CD4-positive, alpha-beta T cell treated with Interleukin-15 for 4 hours (primary cell): ENCODE results near the gene FGD4.
"Not testable (repeated sequence)": the region's sequence is repeated elsewhere in the genome, so short reads cannot be mapped to it uniquely, and the experiment has no call there.

ENCODE experiments used
- DNase-seq: peaks from one replicate; pipeline ENCODE4 v3.0.0-alpha.2; 2020; ENCODE audit warnings: low spot score

FGD4 gene

DNA sequence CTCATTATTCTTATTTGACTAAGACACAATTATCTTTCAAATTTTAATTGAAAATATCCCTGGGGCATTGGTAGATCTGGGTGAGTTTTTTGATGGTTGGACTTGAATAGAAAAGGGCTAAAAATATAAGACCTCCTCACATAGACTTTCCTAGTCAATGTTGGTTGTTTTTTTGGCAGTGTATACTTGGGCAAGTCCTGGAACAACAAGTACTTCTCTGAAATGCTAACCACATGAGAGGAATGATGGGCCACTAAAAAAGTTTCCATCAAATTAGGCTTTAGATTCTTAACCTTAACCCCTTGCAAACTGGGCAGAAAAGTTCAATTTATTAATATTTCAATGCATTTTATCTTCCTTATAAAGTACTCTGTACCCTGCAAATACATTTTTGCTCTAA, 97.6 kb downstream of the FGD4 start:
- DNase-seq, result no peak

DNA sequence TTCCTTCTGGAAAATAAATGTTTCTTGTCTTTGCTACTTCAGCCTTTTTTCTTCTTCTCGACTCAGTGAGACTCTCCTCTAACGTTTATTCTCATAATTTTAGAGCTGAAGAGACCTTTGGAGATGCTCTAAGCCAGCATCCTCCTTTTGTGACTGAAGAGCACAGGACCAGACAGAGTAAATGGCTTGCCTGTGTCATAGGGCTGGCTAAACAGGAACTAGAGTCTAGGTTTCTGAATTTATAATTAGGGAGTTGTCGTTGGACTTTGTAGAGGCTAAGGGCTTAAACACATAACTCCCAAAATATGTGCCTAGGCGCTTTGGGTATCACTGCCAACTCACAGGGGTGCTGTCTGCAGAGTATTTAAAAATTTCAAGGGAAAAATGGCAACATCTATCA, 98.5 kb downstream of the FGD4 start:
- no peak for DNase-seq

DNA sequence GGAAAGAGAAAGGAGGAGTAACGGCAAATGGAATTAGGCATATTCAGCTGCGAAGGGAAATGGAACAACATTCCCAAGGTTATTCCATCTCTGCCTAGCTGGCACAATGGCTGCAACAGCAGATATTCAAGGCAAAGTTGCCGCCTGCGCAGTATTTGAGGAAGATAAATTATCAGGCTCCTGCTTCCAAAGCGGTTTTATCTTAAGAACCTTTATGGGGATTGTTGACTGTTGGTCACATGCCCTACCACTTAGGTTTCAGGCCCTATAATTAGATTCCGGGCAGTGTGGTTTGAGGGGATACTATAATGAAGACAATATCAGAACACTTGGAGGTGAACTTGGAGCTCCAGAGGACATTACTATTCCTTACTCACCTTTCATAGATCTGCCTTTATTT, 99.7 kb downstream of the FGD4 start:
- DNase-seq, result no peak

DNA sequence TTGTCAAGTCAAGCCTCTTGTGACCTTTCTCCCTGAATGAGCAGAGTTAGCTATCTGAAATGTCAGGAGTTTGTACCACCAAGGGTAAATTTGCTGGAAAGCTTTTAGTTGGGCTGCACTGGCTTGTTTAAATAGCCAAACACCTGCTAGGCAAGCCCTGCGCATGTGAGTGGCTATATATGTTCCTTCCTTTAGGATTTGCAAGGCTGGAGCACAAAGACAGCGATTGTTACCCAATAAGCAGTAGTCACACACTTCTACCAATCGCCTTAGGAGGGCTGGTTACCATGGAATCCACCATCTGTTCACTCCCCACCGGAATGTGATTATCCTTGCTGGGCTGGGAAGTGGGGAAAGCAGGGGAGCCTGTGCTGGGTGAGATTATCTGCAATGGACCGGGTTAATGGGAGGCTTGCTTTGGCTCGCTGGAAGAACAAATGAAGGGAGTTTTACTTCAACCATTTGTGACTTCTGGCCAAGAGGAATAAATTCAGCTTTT, 102.5 kb downstream of the FGD4 start:
- no peak for DNase-seq

DNA sequence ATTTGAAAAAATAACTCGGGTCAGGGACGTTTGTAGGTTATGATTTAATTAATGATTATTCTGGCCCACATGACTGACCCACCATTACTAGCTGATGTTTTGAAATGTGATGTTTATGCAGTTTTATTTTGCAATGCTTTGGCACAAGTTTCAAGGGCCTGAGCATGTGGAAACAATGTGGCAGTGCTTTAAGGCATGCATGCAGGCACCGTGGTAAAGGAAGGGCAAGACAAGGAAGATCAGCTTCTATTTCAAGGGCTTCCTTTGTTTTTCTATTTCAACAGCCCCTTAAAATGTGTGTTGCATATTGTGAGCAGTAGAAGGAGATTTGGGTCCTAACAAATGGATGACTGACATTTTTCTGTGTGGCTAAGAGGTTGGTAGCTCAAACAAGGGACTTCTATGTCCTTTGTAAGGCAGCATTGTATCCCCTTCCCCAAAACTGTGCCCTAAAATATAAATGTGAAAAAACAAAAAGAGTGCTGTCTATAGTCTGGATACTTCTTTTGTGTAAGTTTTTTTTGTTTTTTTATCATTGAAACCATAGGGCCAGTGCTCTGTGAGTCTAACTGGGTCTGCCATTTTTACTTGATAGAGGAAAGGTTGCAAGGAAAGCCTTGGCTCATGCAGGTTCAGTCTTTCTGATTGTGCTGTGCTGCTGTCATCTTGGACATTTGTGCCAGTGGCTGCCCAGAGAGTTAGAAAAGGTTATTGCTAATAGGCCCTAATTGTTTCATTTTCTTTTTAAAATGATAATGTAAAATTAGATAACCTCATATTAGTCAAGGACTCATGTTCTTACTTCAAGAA, 103.5 kb downstream of the FGD4 start:
- DNase-seq, result no peak

DNA sequence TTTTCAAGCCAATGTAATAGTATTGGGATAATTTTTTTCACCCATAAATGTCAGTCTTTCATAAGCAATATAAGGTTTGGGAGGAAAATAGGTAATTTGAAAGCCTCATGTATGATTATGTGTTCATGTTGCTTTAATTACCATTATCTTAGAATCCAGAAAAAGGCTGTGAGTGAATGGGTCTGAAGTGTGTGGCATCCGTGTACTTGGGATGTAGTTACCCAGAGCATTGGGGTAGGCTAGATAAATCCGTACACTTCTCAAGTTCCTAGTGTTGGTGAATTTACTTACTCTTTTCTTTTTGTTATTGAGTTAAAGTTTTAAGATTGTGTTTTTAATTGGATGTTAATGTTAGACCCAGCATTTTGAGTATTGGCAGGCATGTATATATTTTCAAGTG, 104.4 kb downstream of the FGD4 start:
- DNase-seq, result no peak

DNA sequence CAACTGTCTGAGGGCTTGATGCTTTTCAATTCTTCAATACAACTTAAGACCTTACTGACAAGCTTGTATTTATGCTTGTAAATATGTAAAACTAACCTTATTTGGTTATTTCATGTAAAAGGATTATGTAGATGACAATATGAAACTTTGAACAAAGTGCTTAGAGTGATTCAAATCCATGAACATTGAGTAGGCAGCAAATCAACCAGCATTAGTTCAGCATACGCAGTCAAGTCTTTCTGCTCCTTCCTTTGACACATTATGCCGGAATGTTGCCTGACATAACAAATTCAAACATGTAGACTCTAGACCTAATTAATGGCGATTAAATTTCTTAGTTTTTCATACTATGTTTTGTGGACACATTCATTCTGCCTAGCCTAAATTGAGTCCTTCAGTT, 105.2 kb downstream of the FGD4 start:
- DNase-seq, result no peak

DNA sequence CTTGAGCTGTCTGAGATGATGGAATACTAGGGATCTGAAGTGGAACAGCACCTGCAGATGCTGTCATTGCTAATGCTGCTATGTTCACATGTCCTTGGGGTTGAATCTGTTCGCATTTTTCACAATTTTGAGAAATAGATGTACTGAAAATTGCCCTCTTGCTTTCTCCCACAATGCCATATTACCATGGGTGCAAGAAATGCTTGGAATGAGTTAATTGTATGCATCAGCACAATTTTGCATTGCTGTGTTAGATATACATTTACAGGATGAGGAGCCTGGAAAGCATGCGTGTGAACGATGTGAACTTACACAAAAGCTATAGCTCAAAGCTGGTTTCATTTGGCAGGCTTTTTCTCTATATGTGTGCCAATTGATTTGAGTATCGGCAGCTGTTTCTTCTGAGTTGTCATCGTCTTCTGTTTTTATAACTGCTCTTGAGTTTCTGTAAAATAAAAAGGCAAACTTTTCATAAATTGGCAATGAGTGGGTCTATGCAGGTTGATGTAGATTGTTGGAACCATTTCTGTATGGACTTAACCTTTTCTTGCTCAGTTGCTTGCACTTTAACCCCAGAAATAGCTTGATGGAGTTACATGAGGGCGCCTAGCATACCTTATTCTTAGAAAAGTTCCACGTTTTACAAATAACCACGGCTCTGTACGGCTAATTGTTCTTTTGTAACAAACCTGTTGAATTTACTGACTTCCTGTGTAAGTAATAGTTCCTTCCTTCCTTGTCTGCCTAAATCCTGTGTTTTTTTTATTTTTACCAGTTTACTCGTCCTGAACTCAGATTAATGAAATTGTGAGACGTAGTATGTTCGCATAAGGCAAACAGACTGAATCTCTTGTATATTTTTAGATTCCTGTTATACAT, 105.9 kb downstream of the FGD4 start:
- DNase-seq, result no peak

DNA sequence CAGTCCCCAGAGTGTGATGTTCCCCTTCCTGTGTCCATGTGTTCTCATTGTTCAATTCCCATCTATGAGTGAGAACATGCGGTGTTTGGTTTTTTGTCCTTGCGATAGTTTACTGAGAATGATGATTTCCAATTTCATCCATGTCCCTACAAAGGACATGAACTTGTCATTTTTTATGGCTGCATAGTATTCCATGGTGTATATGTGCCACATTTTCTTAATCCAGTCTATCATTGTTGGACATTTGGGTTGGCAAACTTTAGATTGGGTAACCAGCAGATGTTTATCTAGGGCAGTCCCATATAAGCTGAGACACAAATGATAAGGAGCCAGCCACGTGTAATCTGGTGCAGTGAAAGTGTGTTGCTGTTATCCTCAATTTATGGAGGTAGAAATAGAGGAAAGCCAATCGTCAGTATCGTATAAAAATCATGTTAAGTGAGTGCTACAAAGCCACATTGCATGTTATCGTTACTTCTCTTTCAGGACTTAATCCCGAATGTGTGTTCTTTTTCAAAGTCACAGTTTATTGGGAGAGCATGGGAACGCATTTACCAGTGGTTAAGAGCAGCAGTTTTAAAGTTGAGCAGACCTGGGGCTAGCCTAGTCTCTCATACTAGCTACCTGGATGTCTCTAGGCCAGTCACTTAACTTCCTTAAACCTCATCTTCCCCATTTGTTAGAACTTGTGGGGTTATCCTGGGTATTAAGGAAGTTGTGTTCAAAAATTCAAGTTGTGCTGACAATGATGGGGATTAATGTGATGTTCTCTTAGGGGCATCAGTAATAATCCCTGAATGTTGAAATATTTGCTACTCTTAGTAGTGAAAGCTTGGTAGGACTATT, 108.0 kb downstream of the FGD4 start:
- DNase-seq, result not testable (repeated sequence)

DNA sequence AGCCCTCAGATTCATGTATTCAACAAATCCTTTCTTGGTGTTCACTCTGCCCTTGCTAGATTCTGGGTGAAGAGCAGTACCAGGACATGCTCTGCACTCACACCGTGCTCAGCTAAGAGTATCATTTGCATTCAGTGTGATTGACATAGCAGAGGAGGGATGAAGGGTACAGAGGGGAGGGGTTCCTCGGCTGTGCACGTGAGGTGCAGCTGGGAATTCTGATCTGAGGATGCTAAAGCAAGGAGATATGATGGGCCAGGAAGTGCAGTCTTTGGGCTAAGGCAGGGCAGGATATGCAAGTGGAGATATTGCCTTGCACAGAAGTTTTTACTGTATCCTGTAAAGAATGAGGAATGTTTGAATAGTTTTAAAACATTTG, 108.6 kb downstream of the FGD4 start:
- no peak for DNase-seq

DNA sequence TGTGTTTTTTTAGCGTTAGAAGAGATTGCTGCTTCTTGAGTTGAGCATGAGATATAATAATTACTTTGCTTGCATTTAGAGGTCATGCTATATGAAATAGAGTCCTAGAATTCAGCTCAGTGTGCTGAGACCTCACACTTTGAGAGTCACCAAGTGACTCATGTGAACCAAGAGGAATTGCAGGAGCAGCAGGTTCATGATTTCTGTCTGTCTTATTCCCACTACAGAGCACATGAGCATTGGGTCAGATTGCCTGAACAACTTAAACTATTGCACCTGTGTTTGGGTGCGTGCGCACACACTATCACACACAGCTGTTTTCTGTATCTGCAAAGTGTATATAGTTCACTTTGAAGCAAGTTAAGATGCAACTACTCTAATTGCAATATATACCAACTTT, 109.3 kb downstream of the FGD4 start:
- DNase-seq, result no peak

DNA sequence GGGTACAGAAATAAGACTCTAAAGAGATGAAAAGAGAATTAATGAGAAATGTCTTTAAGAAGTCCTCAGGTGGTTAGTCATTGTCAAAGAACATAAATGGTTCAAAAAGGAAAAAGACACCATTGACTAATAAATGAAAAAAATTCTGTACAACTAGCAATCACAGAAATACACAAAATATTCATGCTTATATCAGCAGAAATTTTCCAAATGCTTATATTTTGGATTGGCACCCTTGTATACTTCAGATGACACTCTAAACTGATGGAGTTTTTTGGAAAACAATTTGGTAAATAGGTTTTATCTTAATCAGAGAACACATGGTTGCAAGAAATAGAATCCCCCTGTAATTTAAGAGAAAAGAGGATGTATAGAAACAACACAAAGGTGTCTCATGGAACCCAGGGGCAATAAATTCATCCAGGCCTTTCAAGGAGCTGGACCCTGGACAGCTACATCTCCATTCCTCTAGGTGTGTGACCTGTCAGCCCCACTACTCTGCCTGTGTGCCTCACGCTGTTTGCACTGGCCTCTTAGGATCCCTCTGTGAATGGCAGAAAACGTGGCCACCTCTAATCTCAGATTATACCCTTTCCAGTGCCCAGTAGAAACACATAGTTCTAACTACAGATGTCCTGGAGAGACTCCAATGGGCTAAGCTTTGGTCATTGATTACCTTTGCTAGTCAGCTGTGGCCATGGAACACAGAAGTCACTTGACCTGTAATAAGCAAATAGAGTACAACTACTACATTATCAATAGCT, 110.2 kb downstream of the FGD4 start:
- no peak for DNase-seq

DNA sequence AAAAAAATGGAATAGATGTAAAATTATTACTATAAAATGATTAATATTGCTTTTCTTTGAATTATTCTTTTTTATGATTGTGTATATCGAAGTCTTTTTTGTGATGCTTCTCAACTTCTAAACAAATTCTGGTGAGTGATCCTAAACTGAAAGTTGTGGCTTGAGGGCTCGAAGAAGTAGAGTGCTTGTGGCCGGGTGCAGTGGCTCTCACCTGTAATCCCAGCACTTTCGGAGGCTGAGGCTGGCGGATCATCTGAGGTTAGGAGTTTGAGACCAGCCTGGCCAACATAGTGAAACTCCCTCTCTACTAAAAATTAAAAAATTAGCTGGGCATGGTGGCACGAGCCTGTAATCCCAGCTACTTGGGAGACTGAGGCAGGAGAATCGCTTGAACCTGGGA, 112.6 kb downstream of the FGD4 start:
- DNase-seq, result not testable (repeated sequence)

DNA sequence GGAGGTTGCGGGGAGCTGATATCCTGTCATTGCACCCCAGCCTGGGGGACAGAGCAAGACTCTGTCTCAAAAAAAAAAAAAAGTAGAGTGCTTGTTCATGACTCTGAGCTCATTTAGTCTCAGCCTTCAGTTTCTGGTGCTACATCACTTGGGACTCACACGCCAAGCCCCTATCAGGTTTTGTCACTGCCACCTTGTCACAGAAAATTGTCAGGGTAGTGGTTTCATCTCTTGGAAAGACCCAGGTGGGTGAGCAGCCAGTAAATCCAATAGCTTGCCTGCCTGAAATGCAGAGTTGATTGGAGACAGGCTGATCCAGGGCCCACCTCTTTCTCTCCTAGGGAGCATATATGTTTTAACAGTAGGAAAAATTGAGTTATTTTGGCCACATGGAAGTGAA, 113.0 kb downstream of the FGD4 start:
- DNase-seq, result no peak

DNA sequence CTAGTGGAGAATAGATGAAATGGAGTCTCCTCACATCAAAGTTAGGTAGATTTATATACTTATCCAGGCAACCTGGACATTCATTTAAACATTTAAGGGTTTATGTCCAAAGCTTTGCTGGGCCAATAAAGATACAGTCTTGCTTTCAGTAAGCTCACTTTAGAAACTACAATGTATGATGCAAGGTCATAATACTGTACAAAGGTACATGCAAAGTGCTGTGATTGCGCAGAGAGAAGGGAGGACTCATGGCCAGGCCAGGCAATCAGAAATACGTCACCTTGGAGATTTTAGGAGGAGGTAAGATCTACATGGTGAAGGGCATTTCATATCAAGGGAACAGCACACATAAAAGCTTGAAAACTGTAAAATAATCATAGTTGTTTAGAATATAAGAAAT, 113.6 kb downstream of the FGD4 start:
- DNase-seq, result no peak

DNA sequence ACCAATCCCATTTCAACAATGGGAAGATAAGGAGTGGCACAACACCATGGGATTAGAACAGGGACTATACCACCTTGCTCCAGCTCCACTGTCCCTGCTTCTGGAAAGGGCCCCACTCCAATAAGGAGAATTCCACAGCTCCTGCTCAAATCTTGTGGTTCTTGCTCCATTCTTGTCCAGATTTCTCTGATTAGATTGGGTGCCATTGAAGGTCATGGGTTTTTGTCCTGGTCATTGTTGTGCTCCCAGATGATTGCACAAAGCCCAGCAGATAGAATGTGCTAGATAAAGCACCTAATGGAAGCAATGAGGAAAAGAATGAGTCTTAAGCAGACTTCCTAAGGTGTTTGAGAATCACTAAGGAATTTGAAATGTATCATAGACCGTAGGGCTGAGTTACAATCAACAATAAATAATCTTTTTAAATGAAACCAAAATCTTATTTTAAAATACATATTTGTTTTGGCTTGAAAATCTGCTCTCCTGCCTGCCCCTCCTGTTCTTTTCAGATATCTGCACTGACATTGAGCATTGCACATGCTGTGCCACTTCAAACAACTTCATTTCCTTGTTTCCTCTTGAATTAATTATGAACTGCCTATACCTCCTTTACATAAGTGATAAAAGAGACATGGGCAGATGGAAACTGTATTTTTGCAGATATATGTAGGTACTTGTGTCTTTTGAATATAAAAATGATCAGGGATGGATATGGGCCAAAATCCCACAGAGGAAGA, 115.9 kb downstream of the FGD4 start:
- DNase-seq, result no peak

DNA sequence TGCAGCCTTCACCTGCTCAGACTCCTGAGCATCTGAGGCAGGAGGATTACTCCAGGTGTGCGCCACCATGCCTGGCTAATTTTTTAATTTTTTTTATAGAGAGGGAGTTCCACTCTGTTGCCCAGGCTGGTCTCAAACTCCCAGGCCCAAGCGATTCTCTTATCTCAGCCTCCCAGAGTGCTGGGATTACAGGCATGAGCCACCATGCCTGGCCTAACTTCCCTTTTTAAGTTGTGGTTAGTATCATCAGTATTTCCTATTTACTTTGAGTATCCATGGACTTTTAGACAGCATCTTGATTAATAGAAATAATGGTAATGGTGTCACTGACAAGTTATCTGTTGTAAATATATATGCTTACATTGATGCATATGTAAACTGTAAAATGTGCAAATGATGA, 116.9 kb downstream of the FGD4 start:
- DNase-seq, result no peak

DNA sequence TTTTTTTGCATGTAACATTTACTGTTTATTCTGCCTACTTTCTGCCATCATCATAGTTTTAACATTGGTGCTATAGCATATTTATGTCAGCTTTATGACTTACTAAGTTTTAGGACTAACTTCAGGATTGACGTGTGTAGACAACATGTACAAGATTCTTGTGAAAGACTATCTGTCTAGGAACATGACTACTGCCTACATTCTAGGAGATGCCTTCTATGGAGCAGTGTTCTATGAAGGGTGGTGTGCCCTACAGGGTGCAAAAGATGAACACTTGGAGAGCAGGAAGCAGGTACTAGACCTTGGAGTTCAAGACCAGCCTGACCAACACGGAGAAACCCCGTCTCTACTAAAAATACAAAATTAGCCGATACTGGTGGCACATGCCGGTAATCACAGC, 118.6 kb downstream of the FGD4 start:
- no peak for DNase-seq

DNA sequence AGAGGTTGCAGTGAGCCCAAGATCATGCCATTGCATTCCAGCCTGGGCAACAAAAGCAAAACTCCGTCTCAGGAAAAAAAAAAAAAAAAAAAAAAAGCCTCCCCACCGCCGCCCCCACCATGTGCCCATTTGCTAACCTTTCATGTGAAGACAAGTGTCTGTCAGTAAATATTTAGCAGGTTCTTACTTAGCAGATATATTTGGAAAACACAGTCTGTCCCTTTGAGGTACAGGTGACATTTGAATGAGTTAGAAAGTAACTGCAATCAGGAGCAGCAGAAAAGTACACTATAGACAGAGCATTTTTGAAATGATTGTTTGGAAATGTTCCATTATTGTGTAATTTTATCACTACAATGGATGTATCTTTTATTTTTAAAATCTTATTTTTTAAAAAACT, 119.7 kb downstream of the FGD4 start:
- DNase-seq, result no peak

DNA sequence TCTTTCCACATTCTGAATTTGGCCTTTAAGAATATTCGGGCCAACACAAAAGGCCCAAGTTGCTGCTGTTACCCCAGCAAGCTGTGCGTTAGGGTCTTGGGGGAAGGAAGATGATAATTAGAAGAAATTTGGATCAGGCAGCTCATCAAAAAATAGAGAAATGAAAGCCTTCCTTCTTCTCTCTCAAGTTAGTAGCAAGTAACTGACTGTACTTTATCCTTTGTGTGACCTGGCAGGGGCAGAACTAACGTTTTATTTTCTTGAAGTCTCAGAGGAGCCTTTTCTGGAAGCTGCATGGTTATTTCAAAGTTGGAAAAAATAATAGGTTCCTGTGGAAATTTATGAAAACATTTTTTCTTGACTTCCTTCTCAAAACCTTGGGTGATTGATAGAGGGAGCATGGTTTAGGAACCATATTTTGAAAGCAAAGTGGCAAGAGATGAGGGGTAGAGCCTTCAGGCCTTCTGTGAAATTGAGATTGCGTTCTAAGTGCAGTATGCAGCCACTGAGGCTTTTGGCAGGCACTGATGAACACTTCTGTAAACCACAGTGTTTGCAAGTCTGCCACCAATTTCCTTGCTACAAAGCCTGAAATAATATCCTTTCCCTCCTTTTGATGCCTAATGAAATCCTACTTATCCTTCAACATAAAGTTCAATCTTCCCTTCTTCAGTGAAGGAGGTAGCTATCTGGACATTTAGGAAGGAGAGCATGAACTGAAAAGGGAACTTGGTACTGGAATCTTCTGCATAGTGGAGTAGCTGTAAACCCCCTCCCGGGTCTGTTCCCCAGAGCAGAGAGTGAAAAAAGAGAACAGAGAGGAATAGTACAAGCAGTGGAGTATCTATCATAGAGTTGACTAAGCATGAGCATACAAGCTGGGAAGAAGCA, 123.2 kb downstream of the FGD4 start:
- no peak for DNase-seq
